Liver (tissue), 3 donors: ENCODE data around the gene KLF8.

Experiments
- EGR1 ChIP-seq, 2 donors: IDR thresholded peaks; 2 replicates each; pipeline ENCODE4 v1.6.1; 2016 to 2018; ENCODE audit warnings: antibody characterized with exemption in 2 of 2, low read depth in 2 of 2
- FOXA1 ChIP-seq: IDR thresholded peaks from 2 replicates; pipeline ENCODE4 v1.6.1; 2016; ENCODE audit warnings: antibody characterized with exemption
- HNF4G ChIP-seq: IDR thresholded peaks from 2 replicates; pipeline ENCODE4 v1.6.1; 2016; ENCODE audit warnings: antibody characterized with exemption
- JUND ChIP-seq, 2 donors: IDR thresholded peaks; 2 replicates each; pipeline ENCODE4 v1.6.1; 2016; ENCODE audit warnings: antibody characterized with exemption in 2 of 2
- RAD21 ChIP-seq, 2 donors: IDR thresholded peaks; 2 replicates each; pipeline ENCODE4 v1.6.1; 2016; ENCODE audit warnings: antibody characterized with exemption in 2 of 2, mild to moderate bottlenecking in 2 of 2
- RXRA ChIP-seq, 2 donors: IDR thresholded peaks; 2 replicates each; pipeline ENCODE4 v1.6.1; 2017 to 2018; ENCODE audit warnings: antibody characterized with exemption in 2 of 2, mild to moderate bottlenecking in 1 of 2
- SP1 ChIP-seq: IDR thresholded peaks from 2 replicates; pipeline ENCODE4 v1.6.1; 2018; ENCODE audit warnings: antibody characterized with exemption, mild to moderate bottlenecking
- TAF1 ChIP-seq: conservative IDR thresholded peaks from 2 replicates; pipeline ENCODE4 v1.6.1; 2016; ENCODE audit warnings: antibody characterized with exemption, mild to moderate bottlenecking
- YY1 ChIP-seq: IDR thresholded peaks from 2 replicates; pipeline ENCODE4 v1.6.1; 2016; ENCODE audit warnings: antibody characterized with exemption, mild to moderate bottlenecking
- ZBTB33 ChIP-seq: IDR thresholded peaks from 2 replicates; pipeline ENCODE4 v1.6.1; 2016; ENCODE audit warnings: antibody characterized with exemption
- TF ChIP-seq, protein P1 (sequence below): fragments of 150-350 bp; IDR thresholded peaks from 2 replicates; pipeline ENCODE4 v1.5.1; 2017; ENCODE audit warnings: improper control_type of control experiment, low read depth, low read length; ENCODE audit not compliant: missing input control
- donor health status: healthy.
- donor health status: healthy.

DNA sequence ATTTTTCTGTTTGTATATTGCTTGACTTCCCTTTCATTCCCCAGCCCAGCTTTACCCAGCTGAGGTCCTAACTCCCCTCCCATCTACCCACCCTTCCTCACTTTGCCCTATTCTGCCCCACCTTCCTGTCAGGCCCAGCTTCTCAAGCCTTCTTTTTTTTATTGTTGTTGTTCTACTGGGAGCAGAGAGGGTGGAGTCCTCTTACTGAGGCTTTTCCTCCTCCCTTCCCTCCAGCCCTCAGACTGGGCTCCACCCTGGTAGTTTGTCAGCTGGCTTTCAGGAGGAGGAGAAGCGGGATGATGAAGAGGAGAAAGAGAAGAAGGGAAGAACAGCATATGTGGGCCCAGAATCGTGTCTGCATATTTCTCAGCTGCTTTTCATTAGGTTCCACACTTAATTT lies 3.2 kb upstream of the KLF8 start:
- TF ChIP-seq RAD21 (IDR thresholded peaks at IDR 0.05) (no peak), FOXA1 (no peak), SP1 (no peak), RXRA (IDR thresholded peaks at IDR 0.05) (no peak), ZBTB33 (no peak), EGR1 (IDR thresholded peaks at IDR 0.05; ENCODE audit: low read depth in 2 of 2) (no peak), JUND (IDR thresholded peaks at IDR 0.05) (no peak), YY1 (no peak), TAF1 (no peak), HNF4G (no peak)
- TF ChIP-seq, protein P1, sequence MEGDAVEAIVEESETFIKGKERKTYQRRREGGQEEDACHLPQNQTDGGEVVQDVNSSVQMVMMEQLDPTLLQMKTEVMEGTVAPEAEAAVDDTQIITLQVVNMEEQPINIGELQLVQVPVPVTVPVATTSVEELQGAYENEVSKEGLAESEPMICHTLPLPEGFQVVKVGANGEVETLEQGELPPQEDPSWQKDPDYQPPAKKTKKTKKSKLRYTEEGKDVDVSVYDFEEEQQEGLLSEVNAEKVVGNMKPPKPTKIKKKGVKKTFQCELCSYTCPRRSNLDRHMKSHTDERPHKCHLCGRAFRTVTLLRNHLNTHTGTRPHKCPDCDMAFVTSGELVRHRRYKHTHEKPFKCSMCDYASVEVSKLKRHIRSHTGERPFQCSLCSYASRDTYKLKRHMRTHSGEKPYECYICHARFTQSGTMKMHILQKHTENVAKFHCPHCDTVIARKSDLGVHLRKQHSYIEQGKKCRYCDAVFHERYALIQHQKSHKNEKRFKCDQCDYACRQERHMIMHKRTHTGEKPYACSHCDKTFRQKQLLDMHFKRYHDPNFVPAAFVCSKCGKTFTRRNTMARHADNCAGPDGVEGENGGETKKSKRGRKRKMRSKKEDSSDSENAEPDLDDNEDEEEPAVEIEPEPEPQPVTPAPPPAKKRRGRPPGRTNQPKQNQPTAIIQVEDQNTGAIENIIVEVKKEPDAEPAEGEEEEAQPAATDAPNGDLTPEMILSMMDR: no peak
